ENCODE results near the gene RNASEH2B. TPM values are rescaled to one million over a fixed set of nuclear protein-coding genes. Genes with fewer than 3 reads are reported as not detected.

RNASEH2B gene
- total and polyA plus RNA-seq, 2 donors (not counting 1 experiment from before 2014, with no cell fraction given): 64.0 to 151 TPM

DNA sequence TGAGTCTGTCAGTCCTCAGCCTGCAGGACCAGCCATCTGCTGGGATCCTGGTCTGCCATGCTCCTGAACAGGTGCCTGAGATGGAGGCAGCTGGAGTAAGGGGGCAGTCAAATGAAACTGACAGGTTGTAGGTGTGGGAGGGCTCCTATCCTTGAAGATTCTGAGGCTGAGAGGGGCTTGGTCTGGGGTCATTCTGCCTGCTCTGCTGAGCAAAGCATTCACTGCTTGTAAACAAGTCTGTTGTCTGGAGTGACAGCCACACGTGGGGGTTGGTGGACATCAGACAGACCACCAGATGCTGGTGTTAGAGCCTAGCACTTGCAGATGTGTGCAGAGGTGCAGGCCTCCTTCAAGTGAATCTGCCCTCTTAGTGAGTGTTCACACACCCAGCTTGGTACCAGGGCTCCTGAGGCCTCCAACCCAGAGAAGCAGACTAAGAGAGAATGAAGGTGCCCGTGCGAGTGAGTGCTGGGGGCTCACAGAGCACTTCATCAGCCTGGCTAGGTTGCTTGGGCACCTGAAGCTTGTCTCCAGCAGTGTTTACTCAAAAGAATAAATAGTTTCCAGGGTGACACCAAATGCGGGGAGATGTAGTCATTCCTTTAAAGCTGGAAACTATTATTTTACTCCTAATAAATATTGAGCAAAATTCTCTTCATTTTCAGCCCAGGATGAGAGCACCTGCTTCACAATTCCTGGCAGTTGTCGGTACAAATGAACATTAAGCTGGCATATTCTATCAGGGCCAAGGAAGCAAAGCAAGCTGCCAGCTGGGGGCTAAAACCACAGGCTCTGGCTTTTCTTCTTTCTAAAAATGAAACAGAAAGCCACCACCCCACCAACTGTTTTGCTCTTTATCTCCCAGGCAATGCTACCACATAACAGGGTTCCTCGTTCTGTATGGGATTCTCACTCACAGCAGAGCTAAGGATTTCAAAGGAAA is 82.3 kb downstream of the RNASEH2B start:
- ChIA-PET POLR2A (interaction anchor here (0.6 kb wide), 1 partner anchor 983 kb away, joined by 6 read pairs; no protein-coding TSS in a partner anchor), CTCF (interaction anchor here (0.5 to 0.7 kb wide), 2 partner anchors 74 to 76 kb away, joined by 3 read pairs; no protein-coding TSS in a partner anchor)
- Histone ChIP-seq H3K9me3 (ENCODE audit: control extremely low read depth in 1 of 3, control insufficient read depth in 2 of 3, insufficient read depth in 1 of 3, low read length in 2 of 3) (no peaks in the 10 kb centered on the region), H4K20me1 (ENCODE audit: control insufficient read depth, insufficient read depth, low read length, poor library complexity, severe bottlenecking) (no peaks in the 10 kb centered on the region), H3K36me3 (replicated peaks in 1 of 2; ENCODE audit: control extremely low read depth in 1 of 2, control insufficient read depth in 1 of 2, extremely low read depth in 1 of 2, insufficient read depth in 2 of 2, low read length in 1 of 2) (peaks cover 1 to 4% of the 10 kb centered on the region in 2 experiments), H3K79me2 (ENCODE audit: control insufficient read depth, insufficient read depth, low read length) (no peaks in the 10 kb centered on the region), H3K27ac (ENCODE audit: low read length in 2 of 2) (peak overlapping the region; percentile 22 to 70), H2AFZ (ENCODE audit: insufficient read depth, low read depth, low read length, poor library complexity, severe bottlenecking) (peak overlapping the region; percentile 58), H3K4me3 (ENCODE audit: control extremely low read depth in 1 of 5, extremely low read depth in 1 of 5, insufficient read depth in 1 of 5, low read depth in 2 of 5, low read length in 4 of 5) (peak overlapping the region in 1 of 5 experiments; percentile 15), H3K9ac (ENCODE audit: low read length) (peak overlapping the region; percentile 26), H3K4me2 (replicated peaks; ENCODE audit: low read depth, low read length, poor library complexity, severe bottlenecking) (peak overlapping the region; percentile 59), H3K4me1 (ENCODE audit: control insufficient read depth in 2 of 2, insufficient read depth in 2 of 2, low read length in 2 of 2) (peaks cover 16 to 19% of the 10 kb centered on the region in 2 donors), H3K27me3 (replicated peaks in 1 of 4; ENCODE audit: control extremely low read depth in 1 of 4, control insufficient read depth in 3 of 4, insufficient read depth in 4 of 4, low read length in 3 of 4) (no peaks in the 10 kb centered on the region)
- ATAC-seq (ENCODE audit: low read depth) (peak; percentile 70), DNase-seq (peak; percentile 35)
- peaks cover 30% of the 10 kb centered on the region for H3K4me1 Mint-ChIP-seq
- WGBS (ENCODE audit: insufficient coverage): 11% methylated on average over 4 of the region's 6 CpGs
- no peaks in the 10 kb centered on the region for H3K27me3 Mint-ChIP-seq
- TF ChIP-seq EZH2 (IDR thresholded peaks at IDR 0.05; ENCODE audit: borderline replicate concordance, insufficient read depth, low read depth, low read length, poor library complexity, severe bottlenecking): no peak
- H3K4me3 Mint-ChIP-seq: peak overlapping the region; percentile 64
- intact Hi-C loops (cut with micrococcal nuclease): no loop called here
- no peaks in the 10 kb centered on the region for H3K9me3 Mint-ChIP-seq (ENCODE audit: insufficient read depth)
- peak overlapping the region; percentile 75 for H3K27ac Mint-ChIP-seq

DNA sequence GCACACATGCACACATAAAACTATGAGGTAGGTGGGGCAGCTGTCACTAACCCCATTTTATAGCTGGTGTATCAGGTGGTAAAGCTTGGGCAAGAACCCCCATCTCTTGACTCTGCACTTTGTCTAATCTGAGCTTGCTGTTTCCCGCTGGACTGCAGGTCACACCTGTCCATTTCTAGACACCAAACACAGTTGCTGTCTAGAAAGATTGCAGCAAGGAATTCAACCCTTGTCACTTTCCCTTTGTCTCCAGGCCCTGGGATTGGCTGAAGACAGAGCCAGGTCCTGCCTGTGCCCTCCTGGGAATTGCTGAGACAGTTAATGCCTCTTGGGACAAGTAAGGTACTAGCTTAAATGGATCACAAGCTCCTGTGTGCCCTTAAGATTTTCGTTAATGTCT is 83.8 kb downstream of the RNASEH2B start:
- peaks cover 1 to 4% of the 10 kb centered on the region in 2 experiments for H3K36me3 ChIP-seq (replicated peaks in 1 of 2; ENCODE audit: control extremely low read depth in 1 of 2, control insufficient read depth in 1 of 2, extremely low read depth in 1 of 2, insufficient read depth in 2 of 2, low read length in 1 of 2)
- no peaks in the 10 kb centered on the region for H3K27me3 ChIP-seq (replicated peaks in 1 of 4; ENCODE audit: control extremely low read depth in 1 of 4, control insufficient read depth in 3 of 4, insufficient read depth in 4 of 4, low read length in 3 of 4)
- CTCF ChIA-PET: no interaction called here
- no peak overlapping the region for H3K9ac ChIP-seq (ENCODE audit: low read length)
- H3K27ac Mint-ChIP-seq: no peak overlapping the region
- H4K20me1 ChIP-seq (ENCODE audit: control insufficient read depth, insufficient read depth, low read length, poor library complexity, severe bottlenecking): no peaks in the 10 kb centered on the region
- H3K9me3 Mint-ChIP-seq (ENCODE audit: insufficient read depth): no peaks in the 10 kb centered on the region
- no peak overlapping the region for H2AFZ ChIP-seq (ENCODE audit: insufficient read depth, low read depth, low read length, poor library complexity, severe bottlenecking)
- H3K4me3 Mint-ChIP-seq: no peak overlapping the region
- peaks cover 30% of the 10 kb centered on the region for H3K4me1 Mint-ChIP-seq
- DNase-seq (no peak), ATAC-seq (ENCODE audit: low read depth) (no peak)
- H3K79me2 ChIP-seq (ENCODE audit: control insufficient read depth, insufficient read depth, low read length): no peaks in the 10 kb centered on the region
- POLR2A ChIA-PET: no interaction called here
- no peaks in the 10 kb centered on the region for H3K27me3 Mint-ChIP-seq
- 57% methylated on average over 1 of the region's 2 CpGs for WGBS (ENCODE audit: insufficient coverage)
- no peak overlapping the region for H3K27ac ChIP-seq (ENCODE audit: low read length in 2 of 2)
- no peak for TF ChIP-seq EZH2 (IDR thresholded peaks at IDR 0.05; ENCODE audit: borderline replicate concordance, insufficient read depth, low read depth, low read length, poor library complexity, severe bottlenecking)
- TF ChIP-seq, protein P1, sequence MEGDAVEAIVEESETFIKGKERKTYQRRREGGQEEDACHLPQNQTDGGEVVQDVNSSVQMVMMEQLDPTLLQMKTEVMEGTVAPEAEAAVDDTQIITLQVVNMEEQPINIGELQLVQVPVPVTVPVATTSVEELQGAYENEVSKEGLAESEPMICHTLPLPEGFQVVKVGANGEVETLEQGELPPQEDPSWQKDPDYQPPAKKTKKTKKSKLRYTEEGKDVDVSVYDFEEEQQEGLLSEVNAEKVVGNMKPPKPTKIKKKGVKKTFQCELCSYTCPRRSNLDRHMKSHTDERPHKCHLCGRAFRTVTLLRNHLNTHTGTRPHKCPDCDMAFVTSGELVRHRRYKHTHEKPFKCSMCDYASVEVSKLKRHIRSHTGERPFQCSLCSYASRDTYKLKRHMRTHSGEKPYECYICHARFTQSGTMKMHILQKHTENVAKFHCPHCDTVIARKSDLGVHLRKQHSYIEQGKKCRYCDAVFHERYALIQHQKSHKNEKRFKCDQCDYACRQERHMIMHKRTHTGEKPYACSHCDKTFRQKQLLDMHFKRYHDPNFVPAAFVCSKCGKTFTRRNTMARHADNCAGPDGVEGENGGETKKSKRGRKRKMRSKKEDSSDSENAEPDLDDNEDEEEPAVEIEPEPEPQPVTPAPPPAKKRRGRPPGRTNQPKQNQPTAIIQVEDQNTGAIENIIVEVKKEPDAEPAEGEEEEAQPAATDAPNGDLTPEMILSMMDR (IDR thresholded peaks at IDR 0.05): no peak
- intact Hi-C loops (cut with micrococcal nuclease): no loop called here
- H3K4me3 ChIP-seq (ENCODE audit: control extremely low read depth in 1 of 5, extremely low read depth in 1 of 5, insufficient read depth in 1 of 5, low read depth in 2 of 5, low read length in 4 of 5): no peak overlapping the region
- no peaks in the 10 kb centered on the region for H3K9me3 ChIP-seq (ENCODE audit: control extremely low read depth in 1 of 3, control insufficient read depth in 2 of 3, insufficient read depth in 1 of 3, low read length in 2 of 3)
- H3K4me2 ChIP-seq (replicated peaks; ENCODE audit: low read depth, low read length, poor library complexity, severe bottlenecking): no peak overlapping the region
- H3K4me1 ChIP-seq (ENCODE audit: control insufficient read depth in 2 of 2, insufficient read depth in 2 of 2, low read length in 2 of 2): peaks cover 16 to 19% of the 10 kb centered on the region in 2 donors
